CD4-positive, alpha-beta memory T cell (primary cell): ENCODE measurements around the gene MYDGF. TPM values are rescaled to one million over a fixed set of nuclear protein-coding genes. Genes with fewer than 3 reads are reported as not detected.

Source experiments
- CTCF ChIA-PET: fragments of 350-600 bp; sonication (Branson Sonifier 250); formaldehyde crosslinking; loops from one replicate; lab custom pipeline; 2021; ENCODE audit warnings: inconsistent platforms; ENCODE audit not compliant: partially characterized antibody; lab: Charles Lee
- POLR2A ChIA-PET: fragments of 350-600 bp; sonication (Branson Sonifier 250); formaldehyde crosslinking; loops from one replicate; lab custom pipeline; 2021; ENCODE audit not compliant: partially characterized antibody; lab: Charles Lee
- DNase-seq, 5 donors: peaks; one replicate each; pipeline versions ENCODE4 v3.0.0 to v3.0.0-alpha.2; 2020 to 2022; ENCODE audit warnings: mixed read lengths in 1 of 5
- H3K27ac ChIP-seq: one replicate; pipeline ENCODE4 v1.7.0; 2013; ENCODE audit warnings: low read depth, low read length
- H3K27me3 ChIP-seq: 2 replicates; pipeline ENCODE4 v1.7.0; 2013; ENCODE audit warnings: mild to moderate bottlenecking, low read length, moderate library complexity; ENCODE audit not compliant: insufficient read depth
- H3K36me3 ChIP-seq: 2 replicates; pipeline ENCODE4 v1.7.0; 2013; ENCODE audit warnings: mild to moderate bottlenecking, low read length, moderate library complexity; ENCODE audit not compliant: insufficient read depth
- H3K4me1 ChIP-seq: 2 replicates; pipeline ENCODE4 v1.7.0; 2013; ENCODE audit warnings: mild to moderate bottlenecking, low read length, moderate library complexity; ENCODE audit not compliant: insufficient read depth
- H3K4me3 ChIP-seq, 2 donors: one replicate each; pipeline ENCODE4 v1.7.0; 2013; ENCODE audit warnings: low read length in 2 of 2, mild to moderate bottlenecking in 1 of 2
- H3K9me3 ChIP-seq, 2 donors: one replicate each; pipeline ENCODE4 v1.7.0; 2013; ENCODE audit warnings: low read length in 2 of 2, control low read depth in 1 of 2; ENCODE audit not compliant: control insufficient read depth in 1 of 2
- H3K27ac Mint-ChIP-seq, 7 donors: one replicate each; pipeline ENCODE4 v1.8.0; 2020 to 2021; ENCODE audit warnings: mixed read lengths in 7 of 7, mild to moderate bottlenecking in 6 of 7, inconsistent platforms in 3 of 7, moderate library complexity in 3 of 7
- H3K27me3 Mint-ChIP-seq, 2 donors: one replicate each; pipeline ENCODE4 v1.8.0; 2020 to 2021; ENCODE audit warnings: mixed read lengths in 2 of 2
- H3K36me3 Mint-ChIP-seq, 2 donors: one replicate each; pipeline ENCODE4 v1.8.0; 2020 to 2021; ENCODE audit warnings: mixed read lengths in 2 of 2, inconsistent platforms in 1 of 2, mild to moderate bottlenecking in 1 of 2
- H3K4me1 Mint-ChIP-seq, 4 donors: one replicate each; pipeline ENCODE4 v1.8.0; 2020 to 2021; ENCODE audit warnings: mixed read lengths in 4 of 4, mild to moderate bottlenecking in 1 of 4
- H3K4me3 Mint-ChIP-seq, 8 donors: one replicate each; pipeline ENCODE4 v1.8.0; 2020 to 2021; ENCODE audit warnings: mixed read lengths in 8 of 8, mild to moderate bottlenecking in 7 of 8, moderate library complexity in 6 of 8, inconsistent platforms in 3 of 8
- H3K9me3 Mint-ChIP-seq, 8 donors: one replicate each; pipeline ENCODE4 v1.8.0; 2020 to 2021; ENCODE audit warnings: mixed read lengths in 8 of 8, mild to moderate bottlenecking in 5 of 8, inconsistent platforms in 3 of 8, moderate library complexity in 1 of 8
- intact Hi-C: fragments of 100-400 bp; cut with micrococcal nuclease; formaldehyde crosslinking; loops from one replicate; pipeline ENCODE4 v1.15.1; 2023
- polyA plus RNA-seq, 2 donors: library from polyadenylated mRNA; unstranded; fragments of 300-500 nt; fragmentation: Illumina TruSeq; gene quantifications; one replicate each; pipeline ENCODE4 v1.2.3, GENCODE V29; 2021
- total RNA-seq, 2 experiments: library from RNA; stranded (reverse); gene quantifications; one replicate each; pipeline ENCODE4 v1.2.3, GENCODE V29; 2021

Gene MYDGF
- total and polyA plus RNA-seq, 4 experiments from 2014 or later = 43.0 to 199 (median 87.2) TPM

- ChIA-PET POLR2A (no interaction called here), CTCF (no interaction called here)
- DNase-seq = no peak
- Mint-ChIP-seq H3K4me3 (no peak overlapping the region), H3K9me3 (no peaks in the 10 kb centered on the region), H3K36me3 (peaks cover 7 to 39% of the 10 kb centered on the region in 2 donors), H3K4me1 (peaks cover 0 to 9% (median 3%) of the 10 kb centered on the region in 4 donors), H3K27ac (peak overlapping the region in 1 of 7 donors; percentile 19), H3K27me3 (no peaks in the 10 kb centered on the region)
- intact Hi-C loops = no loop called here
- Histone ChIP-seq H3K27me3 (no peaks in the 10 kb centered on the region), H3K36me3 (peaks cover 25% of the 10 kb centered on the region), H3K4me3 (no peak overlapping the region), H3K4me1 (no peaks in the 10 kb centered on the region), H3K27ac (no peak overlapping the region), H3K9me3 (no peaks in the 10 kb centered on the region)
Measured at GRCh38 chr19:4707956-4708650, 38.0 kb upstream of the MYDGF start.

- H3K4me1 Mint-ChIP-seq = peaks cover 0 to 11% (median 3%) of the 10 kb centered on the region in 4 donors
- H3K27ac Mint-ChIP-seq = peak overlapping the region in 1 of 7 donors; percentile 70
- Histone ChIP-seq H3K4me1 (no peaks in the 10 kb centered on the region), H3K27ac (no peak overlapping the region), H3K27me3 (no peaks in the 10 kb centered on the region), H3K36me3 (peaks cover 23% of the 10 kb centered on the region), H3K9me3 (no peaks in the 10 kb centered on the region), H3K4me3 (no peak overlapping the region)
- CTCF ChIA-PET = no interaction called here
- H3K9me3 Mint-ChIP-seq = no peaks in the 10 kb centered on the region
- no peak for DNase-seq
- intact Hi-C loops = no loop called here
- POLR2A ChIA-PET = no interaction called here
- no peak overlapping the region for H3K4me3 Mint-ChIP-seq
- peaks cover 9 to 38% of the 10 kb centered on the region in 2 donors for H3K36me3 Mint-ChIP-seq
- H3K27me3 Mint-ChIP-seq = no peaks in the 10 kb centered on the region
Measured at GRCh38 chr19:4707322-4707721, 37.2 kb upstream of the MYDGF start.

- Mint-ChIP-seq H3K4me3 (no peak overlapping the region), H3K9me3 (no peaks in the 10 kb centered on the region), H3K4me1 (peaks cover 0 to 13% (median 3%) of the 10 kb centered on the region in 4 donors), H3K36me3 (peaks cover 18 to 50% of the 10 kb centered on the region in 2 donors), H3K27ac (no peak overlapping the region), H3K27me3 (no peaks in the 10 kb centered on the region)
- no peaks in the 10 kb centered on the region for H3K9me3 ChIP-seq
- no peak overlapping the region for H3K27ac ChIP-seq
- POLR2A ChIA-PET = interaction anchor here (0.6 kb wide), 1 partner anchor 61 kb away, joined by 3 read pairs; no protein-coding TSS in a partner anchor
- CTCF ChIA-PET = no interaction called here
- peaks cover 33% of the 10 kb centered on the region for H3K36me3 ChIP-seq
- H3K4me3 ChIP-seq = no peak overlapping the region
- no peaks in the 10 kb centered on the region for H3K27me3 ChIP-seq
- H3K4me1 ChIP-seq = no peaks in the 10 kb centered on the region
- intact Hi-C loops = no loop called here
- DNase-seq = no peak
Measured at GRCh38 chr19:4705413-4706131, 35.4 kb upstream of the MYDGF start.

- intact Hi-C loops = no loop called here
Measured at GRCh38 chr19:4704317-4704673, 34.2 kb upstream of the MYDGF start.

GRCh38 chr19:4703671-4704316 lies 33.7 kb upstream of the MYDGF start:
- peaks cover 35% of the 10 kb centered on the region for H3K36me3 ChIP-seq
- intact Hi-C loops = no loop called here
- no peak overlapping the region for H3K27ac ChIP-seq
- H3K9me3 ChIP-seq = no peaks in the 10 kb centered on the region
- Mint-ChIP-seq H3K27me3 (no peaks in the 10 kb centered on the region), H3K9me3 (no peaks in the 10 kb centered on the region), H3K4me1 (peaks cover 0 to 8% (median 0%) of the 10 kb centered on the region in 4 donors), H3K36me3 (peaks cover 12 to 54% of the 10 kb centered on the region in 2 donors), H3K4me3 (no peak overlapping the region), H3K27ac (no peak overlapping the region)
- ChIA-PET POLR2A (no interaction called here), CTCF (no interaction called here)
- H3K4me3 ChIP-seq = no peak overlapping the region
- no peaks in the 10 kb centered on the region for H3K4me1 ChIP-seq
- no peaks in the 10 kb centered on the region for H3K27me3 ChIP-seq
- no peak for DNase-seq

More at GRCh38 chr19:4704317-4704673, 34.2 kb upstream of the MYDGF start:
- no peaks in the 10 kb centered on the region for H3K9me3 ChIP-seq
- Mint-ChIP-seq H3K27me3 (no peaks in the 10 kb centered on the region), H3K4me1 (peaks cover 0 to 11% (median 2%) of the 10 kb centered on the region in 4 donors), H3K27ac (no peak overlapping the region), H3K36me3 (peaks cover 16 to 56% of the 10 kb centered on the region in 2 donors), H3K9me3 (no peaks in the 10 kb centered on the region), H3K4me3 (no peak overlapping the region)
- H3K27ac ChIP-seq = no peak overlapping the region
- POLR2A ChIA-PET = no interaction called here
- H3K36me3 ChIP-seq = peaks cover 35% of the 10 kb centered on the region
- H3K27me3 ChIP-seq = no peaks in the 10 kb centered on the region
- CTCF ChIA-PET = no interaction called here
- no peaks in the 10 kb centered on the region for H3K4me1 ChIP-seq
- no peak for DNase-seq
- no peak overlapping the region for H3K4me3 ChIP-seq

- Histone ChIP-seq H3K4me3 (no peak overlapping the region), H3K4me1 (no peaks in the 10 kb centered on the region), H3K9me3 (no peaks in the 10 kb centered on the region), H3K36me3 (peaks cover 42% of the 10 kb centered on the region), H3K27me3 (no peaks in the 10 kb centered on the region), H3K27ac (no peak overlapping the region)
- Mint-ChIP-seq H3K9me3 (no peaks in the 10 kb centered on the region), H3K27ac (peak overlapping the region in 1 of 7 donors; percentile 74), H3K4me1 (peaks cover 0 to 4% (median 0%) of the 10 kb centered on the region in 4 donors), H3K4me3 (no peak overlapping the region), H3K36me3 (peaks cover 12 to 58% of the 10 kb centered on the region in 2 donors), H3K27me3 (no peaks in the 10 kb centered on the region)
- intact Hi-C loops = no loop called here
- CTCF ChIA-PET = no interaction called here
- POLR2A ChIA-PET = no interaction called here
- no peak for DNase-seq
Measured at GRCh38 chr19:4702764-4703163, 32.6 kb upstream of the MYDGF start.

- POLR2A ChIA-PET = no interaction called here
- Histone ChIP-seq H3K27ac (no peak overlapping the region), H3K36me3 (peaks cover 50% of the 10 kb centered on the region), H3K9me3 (no peaks in the 10 kb centered on the region), H3K27me3 (no peaks in the 10 kb centered on the region), H3K4me3 (no peak overlapping the region), H3K4me1 (no peaks in the 10 kb centered on the region)
- H3K27ac Mint-ChIP-seq = no peak overlapping the region
- H3K4me3 Mint-ChIP-seq = no peak overlapping the region
- H3K36me3 Mint-ChIP-seq = peaks cover 20 to 62% of the 10 kb centered on the region in 2 donors
- no peaks in the 10 kb centered on the region for H3K27me3 Mint-ChIP-seq
- CTCF ChIA-PET = no interaction called here
- H3K9me3 Mint-ChIP-seq = no peaks in the 10 kb centered on the region
- intact Hi-C loops = no loop called here
- H3K4me1 Mint-ChIP-seq = peaks cover 0 to 4% (median 0%) of the 10 kb centered on the region in 4 donors
- DNase-seq = no peak
Measured at GRCh38 chr19:4701557-4701956, 31.4 kb upstream of the MYDGF start.
